GM12874 (cell line): ENCODE results near the gene TLX1.

Source experiments
- TF ChIP-seq, protein P1 (sequence below): IDR thresholded peaks from 2 replicates; pipeline ENCODE4 v1.5.1; 2011; ENCODE audit warnings: low read depth, mild to moderate bottlenecking, control low read depth, low read length, moderate library complexity; ENCODE audit not compliant: insufficient read depth

The TLX1 gene

DNA sequence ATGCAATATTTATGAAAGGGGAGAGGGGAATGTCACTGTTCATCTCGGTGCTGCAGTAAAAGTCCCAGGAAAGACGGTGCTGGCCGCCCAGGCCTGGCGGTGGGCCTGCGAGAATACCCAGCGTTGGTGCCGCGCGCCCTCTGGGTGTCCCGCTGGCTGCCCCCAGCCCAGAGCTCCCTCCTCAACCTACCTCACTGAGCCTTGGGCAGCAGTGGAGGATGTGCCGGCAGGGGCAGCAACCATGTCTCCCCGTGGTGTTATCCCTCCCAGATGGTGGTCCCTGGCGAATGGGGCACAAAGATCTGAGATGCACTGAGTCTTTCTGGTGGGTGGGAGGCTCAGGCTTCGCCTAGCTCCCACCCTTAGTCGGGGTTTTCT is 9.5 kb upstream of the TLX1 start:
- TF ChIP-seq, protein P1, sequence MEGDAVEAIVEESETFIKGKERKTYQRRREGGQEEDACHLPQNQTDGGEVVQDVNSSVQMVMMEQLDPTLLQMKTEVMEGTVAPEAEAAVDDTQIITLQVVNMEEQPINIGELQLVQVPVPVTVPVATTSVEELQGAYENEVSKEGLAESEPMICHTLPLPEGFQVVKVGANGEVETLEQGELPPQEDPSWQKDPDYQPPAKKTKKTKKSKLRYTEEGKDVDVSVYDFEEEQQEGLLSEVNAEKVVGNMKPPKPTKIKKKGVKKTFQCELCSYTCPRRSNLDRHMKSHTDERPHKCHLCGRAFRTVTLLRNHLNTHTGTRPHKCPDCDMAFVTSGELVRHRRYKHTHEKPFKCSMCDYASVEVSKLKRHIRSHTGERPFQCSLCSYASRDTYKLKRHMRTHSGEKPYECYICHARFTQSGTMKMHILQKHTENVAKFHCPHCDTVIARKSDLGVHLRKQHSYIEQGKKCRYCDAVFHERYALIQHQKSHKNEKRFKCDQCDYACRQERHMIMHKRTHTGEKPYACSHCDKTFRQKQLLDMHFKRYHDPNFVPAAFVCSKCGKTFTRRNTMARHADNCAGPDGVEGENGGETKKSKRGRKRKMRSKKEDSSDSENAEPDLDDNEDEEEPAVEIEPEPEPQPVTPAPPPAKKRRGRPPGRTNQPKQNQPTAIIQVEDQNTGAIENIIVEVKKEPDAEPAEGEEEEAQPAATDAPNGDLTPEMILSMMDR: no peak

DNA sequence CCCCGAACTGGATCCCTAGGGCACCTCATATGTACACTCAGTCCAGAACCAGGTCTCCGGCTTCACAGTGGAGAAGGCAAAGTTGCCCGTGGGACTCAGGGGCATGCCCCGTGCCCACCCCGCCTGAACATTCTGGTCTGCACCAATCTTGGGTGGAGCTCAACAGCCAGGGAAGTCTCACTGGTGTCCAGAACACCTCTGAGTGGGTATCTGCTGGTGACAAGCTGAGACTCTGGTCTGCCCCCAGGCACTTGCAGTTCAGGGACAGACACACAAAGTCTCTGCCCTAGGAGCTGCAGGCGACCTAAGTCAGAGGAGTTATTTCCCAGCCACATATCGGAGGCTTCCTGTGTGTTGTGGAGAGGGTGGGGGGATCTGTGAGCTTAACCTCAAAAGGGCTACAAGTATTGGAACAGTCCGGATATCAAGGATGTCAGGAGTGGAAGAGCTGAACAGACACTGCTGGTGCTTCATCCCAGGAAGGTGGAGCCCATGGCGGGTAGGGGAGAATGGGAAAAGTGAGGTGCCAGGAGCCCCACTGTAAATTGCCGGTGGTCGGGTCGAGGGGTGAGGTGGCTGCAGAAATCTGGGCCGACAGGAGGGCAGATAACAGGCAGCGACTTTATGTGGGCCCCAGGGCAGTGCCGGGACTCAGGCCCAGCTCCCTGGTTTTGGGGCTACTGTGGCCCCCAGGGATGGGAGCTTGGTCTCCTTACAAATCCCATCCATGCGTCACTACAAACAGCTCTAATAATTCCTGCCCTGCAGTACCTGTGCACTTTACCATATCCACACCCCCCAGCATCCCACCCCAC is 8.6 kb upstream of the TLX1 start:
- TF ChIP-seq, protein P1: no peak

DNA sequence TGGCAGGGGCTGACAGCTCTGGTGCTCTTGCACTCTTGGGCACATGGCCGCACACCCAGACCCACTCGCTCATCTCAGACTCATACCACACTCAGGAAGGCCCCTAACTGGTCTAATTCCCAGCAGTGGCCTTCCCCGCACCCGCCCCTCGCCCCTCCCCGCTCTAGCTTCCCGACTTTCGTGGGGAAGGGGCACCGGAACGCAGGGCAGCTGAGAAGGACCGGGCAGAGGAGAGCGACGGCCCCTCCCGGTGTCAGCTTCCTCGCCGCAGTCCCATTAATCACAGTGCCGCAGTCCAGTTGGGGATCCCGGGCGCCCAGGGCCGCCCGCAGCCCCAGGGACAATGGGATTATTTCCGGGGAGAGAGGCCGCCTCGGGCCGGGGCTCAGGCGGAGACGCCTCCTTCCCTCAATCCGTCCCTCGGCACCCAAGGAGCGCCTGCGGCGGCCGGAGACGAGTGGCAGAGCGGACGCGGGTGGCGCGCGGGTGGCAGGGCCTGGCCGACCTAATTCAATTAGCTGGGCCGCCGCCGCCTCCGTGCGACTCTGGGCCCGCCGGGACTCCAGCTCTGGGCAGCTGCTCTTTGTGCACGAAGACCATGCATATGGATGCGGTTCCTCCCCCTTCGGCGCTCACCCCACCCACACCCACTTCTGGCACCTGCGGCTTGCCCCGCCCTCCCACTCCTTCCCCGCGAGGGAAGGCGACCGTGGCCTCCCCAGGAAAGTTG is 7.8 kb upstream of the TLX1 start:
- TF ChIP-seq, protein P1: no peak

DNA sequence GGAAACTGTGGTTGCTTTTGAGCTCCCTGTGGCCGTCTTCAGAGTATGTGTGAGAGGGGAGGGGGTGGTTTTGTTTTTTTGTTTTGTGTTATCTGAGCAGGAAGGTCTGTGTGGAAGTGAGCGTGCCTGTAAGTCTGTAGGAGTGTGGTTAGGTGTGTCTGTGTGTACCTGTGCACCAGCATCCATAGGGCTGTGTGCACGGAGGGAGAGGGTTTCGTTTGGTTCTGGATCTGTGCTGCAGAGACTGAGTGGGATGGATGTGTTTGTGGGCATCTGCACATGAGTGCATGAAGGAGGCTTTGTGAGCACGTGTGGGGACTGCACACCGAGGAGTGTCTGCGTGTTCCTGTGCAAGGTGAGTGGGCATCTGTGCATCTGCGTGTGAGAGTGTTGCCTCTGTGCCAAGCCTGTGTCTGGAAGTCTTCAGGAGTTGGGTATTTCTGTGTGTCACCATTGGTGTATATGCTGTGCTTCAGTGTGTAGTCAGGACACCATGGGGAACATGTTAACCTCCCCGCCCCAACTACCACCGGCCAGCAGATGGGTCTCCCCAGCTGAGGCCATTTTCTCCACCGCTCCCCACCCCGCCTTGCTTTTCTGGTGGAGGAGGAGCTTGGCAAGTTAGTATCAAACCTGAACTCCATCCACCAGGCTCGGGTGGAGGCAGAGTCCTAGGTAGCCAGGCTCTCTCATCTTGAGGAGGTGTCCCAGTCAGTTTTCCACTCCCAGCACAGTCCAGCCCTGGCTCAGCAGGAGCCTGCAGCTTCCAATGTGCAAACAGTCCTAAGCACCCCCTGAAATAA is 7.1 kb upstream of the TLX1 start:
- TF ChIP-seq, protein P1: no peak

DNA sequence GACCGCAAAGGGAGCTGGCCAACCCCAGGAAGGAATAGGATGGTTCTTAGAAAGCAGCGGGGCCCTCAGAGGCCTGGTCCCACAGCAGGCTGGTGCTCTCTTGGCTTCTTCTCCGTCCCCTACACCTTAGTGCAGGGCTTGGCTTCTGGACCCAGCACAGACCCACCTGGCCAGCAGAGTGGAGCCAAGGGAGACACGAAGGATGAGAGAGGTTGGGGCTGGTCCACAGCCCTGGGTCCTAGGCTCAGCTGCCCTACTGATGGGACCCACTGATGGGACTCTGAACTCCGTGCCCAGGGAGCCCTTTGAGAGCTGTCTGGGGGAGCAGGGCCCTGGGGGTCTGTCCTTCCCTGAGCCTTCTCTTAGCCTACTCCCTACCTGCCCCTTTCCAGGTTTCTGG is 6.2 kb upstream of the TLX1 start:
- TF ChIP-seq, protein P1: no peak

DNA sequence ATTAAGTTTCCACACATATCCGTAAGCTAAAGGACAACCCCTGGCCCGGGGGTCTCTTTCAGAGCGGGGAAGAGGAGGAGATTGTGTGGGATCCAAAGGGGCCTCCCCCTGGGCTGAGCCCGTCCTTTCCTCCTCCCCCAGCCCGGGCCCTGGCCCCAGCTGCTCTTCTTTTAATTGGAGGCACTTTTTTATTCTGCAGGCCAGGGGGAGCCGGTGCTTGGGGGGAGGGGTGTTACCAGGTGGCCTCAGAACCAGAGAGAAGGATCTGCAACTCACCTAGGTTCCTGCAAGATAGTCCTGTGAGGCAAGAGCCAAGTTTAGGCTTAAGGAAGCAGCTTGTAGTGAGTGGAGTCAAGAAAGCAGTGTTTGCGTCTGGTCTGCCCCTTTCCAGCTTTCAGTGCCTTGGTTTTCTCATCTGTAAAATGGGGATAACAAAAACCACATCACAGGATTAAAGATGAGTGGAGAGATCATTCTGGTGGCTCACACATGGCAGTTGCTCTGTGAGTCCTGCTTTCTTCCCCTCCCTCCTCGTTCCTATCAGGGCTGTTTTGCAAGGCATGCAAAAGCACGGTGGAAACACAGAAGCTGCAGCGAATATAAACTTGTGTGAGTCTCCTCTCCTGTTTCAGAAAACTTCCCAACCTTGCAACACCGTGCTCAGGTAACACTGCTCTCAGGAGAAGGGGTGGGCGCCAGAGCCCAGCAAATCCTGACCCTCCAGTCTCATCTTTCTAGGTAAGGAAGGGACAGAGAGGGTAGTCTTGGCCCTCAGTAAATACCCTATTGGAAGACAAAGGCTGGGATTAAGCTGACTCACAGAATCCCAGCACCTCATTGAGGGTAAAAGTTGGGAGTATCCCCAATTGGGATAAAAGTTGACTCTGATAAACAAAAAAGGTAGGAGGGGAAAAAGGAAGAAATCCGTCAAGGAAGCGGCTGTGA is 4.1 kb upstream of the TLX1 start:
- TF ChIP-seq, protein P1: no peak
